GM12878 (cell line): ENCODE data around the gene FOXD1. TPM values are rescaled to one million over a fixed set of nuclear protein-coding genes. Genes with fewer than 3 reads are reported as not detected.

Experiments
- ATAC-seq: fragments of 200-7000 bp; cut with Tn5 transposase; 3 replicates; pipeline ENCODE4 v1.9.1; 2020; ENCODE audit warnings: mild to moderate bottlenecking, moderate library complexity
- BruUV-seq: library from RNA; stranded (reverse); fragments of 400-500 nt; replicated peaks from 2 replicates; lab custom pipeline; 2021; lab: Mats Ljungman, UMichigan
- CTCF ChIA-PET: fragments of 300-600 bp; sonication (Branson Sonifier 250); formaldehyde crosslinking; extraction: SDS; loops from one replicate; lab custom pipeline; 2021; ENCODE audit warnings: inconsistent platforms; lab: Yijun Ruan, JAX
- POLR2A ChIA-PET: fragments of 350-600 bp; formaldehyde crosslinking; extraction: SDS; loops from one replicate; lab custom pipeline; 2021; ENCODE audit warnings: inconsistent platforms; lab: Charles Lee
- RAD21 ChIA-PET: fragments of 300-600 bp; sonication (Branson Sonifier 250); formaldehyde crosslinking; loops from one replicate; lab custom pipeline; 2023; ENCODE audit warnings: antibody characterized with exemption; ENCODE audit not compliant: unreplicated experiment; lab: Charles Lee
- SMC1A ChIA-PET: fragments of 300-600 bp; sonication (Branson Sonifier 250); formaldehyde crosslinking; loops from one replicate; lab custom pipeline; 2023; ENCODE audit not compliant: unreplicated experiment, uncharacterized antibody; lab: Charles Lee
- DNase-seq: peaks from one replicate; pipeline ENCODE4 v3.0.0-alpha.2; 2011; ENCODE audit warnings: low read depth, low spot score
- FAIRE-seq: peaks from 3 replicates; lab custom pipeline; 2011; peaks lifted over from hg19 to GRCh38; lab: Jason Lieb, UNC
- H2AFZ ChIP-seq: 2 replicates; pipeline ENCODE4 v1.6.0; 2011; ENCODE audit warnings: low read depth, low read length, control low read depth; ENCODE audit not compliant: control insufficient read depth
- H3K27ac ChIP-seq: 2 replicates; pipeline ENCODE4 v1.5.1; 2011; ENCODE audit warnings: control low read depth; ENCODE audit not compliant: control insufficient read depth, insufficient read depth
- H3K27me3 ChIP-seq, 2 experiments: replicated peaks in 1 of 2; 2 replicates each; pipeline versions ENCODE4 v1.6.0 to v1.6.1; 2011; ENCODE audit warnings: low read length in 1 of 2; ENCODE audit not compliant: control insufficient read depth in 2 of 2, insufficient read depth in 2 of 2
- H3K36me3 ChIP-seq, 2 experiments: 2 replicates each; pipeline ENCODE4 v1.5.1; 2011; ENCODE audit warnings: low read length in 1 of 2; ENCODE audit not compliant: control insufficient read depth in 2 of 2, insufficient read depth in 2 of 2
- H3K4me1 ChIP-seq: 2 replicates; pipeline ENCODE4 v1.6.1; 2011; ENCODE audit warnings: mild to moderate bottlenecking, low read length, moderate library complexity, mixed read lengths; ENCODE audit not compliant: control insufficient read depth, insufficient read depth
- H3K4me2 ChIP-seq: 2 replicates; pipeline ENCODE4 v1.6.0; 2011; ENCODE audit warnings: control low read depth; ENCODE audit not compliant: control insufficient read depth, insufficient read depth
- H3K4me3 ChIP-seq: fragments of 200-600 bp; sonication (generic); 2 replicates; pipeline ENCODE4 v1.5.1; 2016
- H3K79me2 ChIP-seq: 2 replicates; pipeline ENCODE4 v1.6.0; 2011; ENCODE audit warnings: low read length; ENCODE audit not compliant: control insufficient read depth, insufficient read depth
- H3K9ac ChIP-seq: 2 replicates; pipeline ENCODE4 v1.8.0; 2011; ENCODE audit warnings: low read length, control low read depth, mixed read lengths; ENCODE audit not compliant: control insufficient read depth, insufficient read depth
- H3K9me3 ChIP-seq: replicated peaks from 3 replicates; pipeline ENCODE4 v1.5.1; 2011; ENCODE audit warnings: mild to moderate bottlenecking, low read length; ENCODE audit not compliant: control insufficient read depth, insufficient read depth
- H4K20me1 ChIP-seq: 2 replicates; pipeline ENCODE4 v1.6.0; 2011; ENCODE audit not compliant: control insufficient read depth, insufficient read depth
- EGR1 ChIP-seq, 2 experiments: IDR thresholded peaks; 1 replicate in 1 of 2; 2 replicates in 1 of 2; pipeline ENCODE4 v1.6.1; 2011 to 2012; ENCODE audit warnings: low read depth in 2 of 2, low read length in 2 of 2, borderline replicate concordance in 1 of 2, mild to moderate bottlenecking in 1 of 2, moderate library complexity in 1 of 2
- RCOR1 ChIP-seq: conservative IDR thresholded peaks from 2 replicates; pipeline ENCODE4 v1.6.1; 2012; ENCODE audit warnings: low read depth, low read length, improper control_type of control experiment
- SREBF1 ChIP-seq: IDR thresholded peaks from 2 replicates; pipeline ENCODE4 v1.6.1; 2012; ENCODE audit warnings: mild to moderate bottlenecking, low read length
- TAF1 ChIP-seq: IDR thresholded peaks from 2 replicates; pipeline ENCODE4 v1.6.1; 2011; ENCODE audit warnings: mild to moderate bottlenecking, low read depth, low read length, borderline replicate concordance
- ZBTB4 ChIP-seq: fragments of 450-650 bp; formaldehyde crosslinking; IDR thresholded peaks from 2 replicates; pipeline ENCODE4 v1.4.0; 2022; ENCODE audit warnings: mild to moderate bottlenecking, moderate library complexity
- ZNF217 ChIP-seq: fragments of 450-650 bp; IDR thresholded peaks from 2 replicates; pipeline ENCODE4 v1.6.1; 2017; ENCODE audit warnings: antibody characterized with exemption, mild to moderate bottlenecking
- ZNF592 ChIP-seq: fragments of 450-650 bp; IDR thresholded peaks from 2 replicates; pipeline ENCODE4 v1.6.1; 2017; ENCODE audit warnings: mild to moderate bottlenecking, moderate library complexity
- WGBS: methylation state at CpG from one replicate; pipeline ENCODE4 v1.1.6; 2016; ENCODE audit warnings: low lambda C conversion rate; ENCODE audit not compliant: insufficient replicate concordance, insufficient coverage; ENCODE audit errors: missing lambda C conversion rate; 5-methylcytosine and 5-hydroxymethylcytosine counted together
- in situ Hi-C: fragments of 300-500 bp; cut with MboI; formaldehyde crosslinking; loops from 9 replicates; pipeline ENCODE4 v1.14.3; 2018; ENCODE audit warnings: mixed read lengths
- intact Hi-C: fragments of 100-400 bp; cut with micrococcal nuclease; formaldehyde crosslinking; loops from one replicate; pipeline ENCODE4 v1.14.2; 2022; ENCODE audit not compliant: unreplicated experiment
- polyA plus RNA-seq, 11 experiments: library from polyadenylated mRNA; depleted of rRNA in 4 of 11; unstranded in 6 of 11; stranded (reverse) in 5 of 11; fragments of >200 nt; fragmentation: Nextera tagmentation in 4 of 11; fragmentation: Illumina TruSeq in 1 of 11; extraction: Ambion mirVana in 4 of 11; extraction: Trizol in 1 of 11; gene quantifications; 1 replicate in 1 of 11; 2 replicates in 10 of 11; pipeline versions ENCODE4 v1.2.1 to v1.2.3, GENCODE V29; 2011 to 2016; ENCODE audit warnings: inconsistent platforms in 2 of 11, missing spikeins in 2 of 11, low read depth in 1 of 11
- total RNA-seq, 4 experiments: library from RNA; depleted of rRNA in 3 of 4; stranded (reverse); fragments of >200 nt in 3 of 4; fragmentation: Illumina TruSeq in 1 of 4; extraction: Trizol in 1 of 4; gene quantifications; 2 replicates each; pipeline versions ENCODE4 v1.2.1 to v1.2.3, GENCODE V29; 2013 to 2021

Gene FOXD1
- total and polyA plus RNA-seq, 10 of the 15 experiments (the other 5 are each of a cell fraction or from before 2014, with no cell fraction given): not detected

DNA sequence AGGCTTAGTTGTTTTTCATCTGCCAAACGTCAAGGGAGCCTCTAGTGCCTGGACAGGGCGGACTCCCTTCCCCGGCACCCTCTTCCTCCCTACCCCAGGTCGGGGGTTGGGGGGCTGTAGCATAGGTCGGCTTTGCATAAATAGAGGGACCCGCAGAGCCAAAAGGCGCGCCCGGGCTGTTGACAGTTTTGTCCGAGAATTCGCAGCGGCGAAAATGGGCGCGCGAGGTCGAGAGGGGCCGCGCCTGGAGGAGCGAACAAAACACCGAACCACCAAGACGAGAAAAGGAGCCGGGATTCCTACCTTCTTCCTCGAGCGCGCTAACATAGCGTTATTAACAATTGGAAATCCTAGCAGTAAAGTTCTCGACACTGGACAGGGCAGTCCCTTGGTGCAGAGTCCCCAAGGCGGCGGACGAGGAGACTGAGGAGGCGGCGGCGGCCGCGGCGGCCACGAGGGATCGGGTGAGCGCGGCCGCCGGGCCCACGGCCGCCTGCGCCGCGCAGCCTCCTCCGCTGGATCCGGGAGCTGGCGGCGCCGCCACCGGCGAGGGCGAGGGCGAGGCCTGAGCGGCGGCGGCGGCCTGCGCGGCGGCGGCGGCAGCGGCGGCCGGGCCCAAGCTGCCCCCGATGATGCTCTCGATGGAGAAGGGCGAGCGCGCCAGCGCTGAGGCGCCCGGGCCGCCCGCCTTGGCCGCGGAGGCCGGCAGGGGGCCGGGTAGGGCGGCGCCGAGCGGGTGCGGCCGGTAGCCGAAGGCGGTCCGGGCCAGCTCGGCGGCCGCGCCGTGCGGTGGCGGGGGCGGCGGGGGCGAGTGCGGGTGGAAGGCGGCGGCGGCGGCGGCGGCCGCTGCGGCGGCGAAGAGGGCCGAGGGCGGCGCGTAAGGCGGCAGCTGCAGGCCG is 1.7 kb downstream of the FOXD1 start (continued):
- TF ChIP-seq RCOR1 (no peak), EGR1 (IDR thresholded peaks at IDR 0.05; ENCODE audit: borderline replicate concordance in 1 of 2, low read depth in 2 of 2, low read length in 2 of 2) (no peak)

GRCh38 chr5:73445665-73446630 is 2.6 kb downstream of the FOXD1 start:
- in situ Hi-C loops: loop anchor here (10.0 kb wide), 1 partner anchor 361 kb away; no protein-coding TSS in a partner anchor
- intact Hi-C loops: loop anchor here (10.0 kb wide), 1 partner anchor 61 kb away; no protein-coding TSS in a partner anchor
- Histone ChIP-seq H3K36me3 (no peaks in the 10 kb centered on the region), H3K4me3 (no peak overlapping the region), H3K27me3 (peaks cover 12 to 36% of the 10 kb centered on the region in 2 experiments), H3K9ac (no peak overlapping the region), H3K4me2 (no peak overlapping the region), H2AFZ (no peak overlapping the region), H3K9me3 (peaks cover 2% of the 10 kb centered on the region; the same call in 2 of the 3 replicates), H3K79me2 (no peaks in the 10 kb centered on the region), H3K4me1 (no peaks in the 10 kb centered on the region), H4K20me1 (no peaks in the 10 kb centered on the region), H3K27ac (no peak overlapping the region)
- ATAC-seq (no peak), DNase-seq (no peak), FAIRE-seq (no peak)
- ChIA-PET SMC1A (no interaction called here), POLR2A (interaction anchor here (0.5 kb wide), 1 partner anchor 462 kb away, joined by 9 read pairs; no protein-coding TSS in a partner anchor), CTCF (no interaction called here), RAD21 (no interaction called here)
- 45% methylated on average over 7 of the region's 7 CpGs for WGBS
- BruUV-seq: no TSS peak
- no peak for TF ChIP-seq ZBTB4 (CRISPR knock-in tag)
- no peak for TF ChIP-seq ZNF592
- TF ChIP-seq TAF1: no peak
- no peak for TF ChIP-seq ZNF217
- TF ChIP-seq SREBF1: no peak
